Adrenal gland (tissue), 12 donors: ENCODE data around the gene SLC47A2. TPM values are rescaled to one million over a fixed set of nuclear protein-coding genes. Genes with fewer than 3 reads are reported as not detected.
A peak's percentile ranks its signal among the peaks of the same experiment; 100 is the strongest.

Source experiments
- DNase-seq, 7 donors: peaks; one replicate each; pipeline ENCODE4 v3.0.0-alpha.2; 2019 to 2020
- H3K27ac ChIP-seq, 5 donors: fragments of 200-600 bp; sonication (generic) in 4 of 5; 1 replicate in 3 of 5; 2 replicates in 2 of 5; pipeline versions ENCODE4 v1.5.1 to v1.8.0; 2016 to 2020; ENCODE audit warnings: mild to moderate bottlenecking in 1 of 5
- H3K27me3 ChIP-seq: fragments of 200-600 bp; 2 replicates; pipeline ENCODE4 v1.8.0; 2021
- H3K36me3 ChIP-seq, 2 donors: fragments of 200-600 bp; replicated peaks in 1 of 2; 1 replicate in 1 of 2; 2 replicates in 1 of 2; pipeline versions ENCODE4 v1.5.1 to v1.8.0; 2018 to 2022
- H3K4me1 ChIP-seq, 2 donors: fragments of 200-600 bp; replicated peaks in 1 of 2; 1 replicate in 1 of 2; 2 replicates in 1 of 2; pipeline versions ENCODE4 v1.5.1 to v1.8.0; 2018 to 2021
- H3K4me3 ChIP-seq, 4 donors: fragments of 200-600 bp; sonication (generic) in 3 of 4; one replicate each; pipeline ENCODE4 v1.5.1; 2016 to 2018
- H3K9me3 ChIP-seq, 3 donors: fragments of 200-600 bp; sonication (generic) in 1 of 3; replicated peaks in 1 of 3; 1 replicate in 2 of 3; 2 replicates in 1 of 3; pipeline versions ENCODE4 v1.5.1 to v1.8.0; 2016 to 2021
- CTCF ChIP-seq, 6 experiments: fragments of 450-650 bp in 4 of 6; fragments of 200-600 bp in 2 of 6; sonication (generic) in 1 of 6; IDR thresholded peaks; 1 replicate in 5 of 6; 2 replicates in 1 of 6; pipeline versions ENCODE4 v1.5.1 to v1.8.0; 2016 to 2021; ENCODE audit warnings: antibody characterized with exemption in 6 of 6, mild to moderate bottlenecking in 2 of 6, moderate library complexity in 1 of 6
- POLR2A ChIP-seq, 2 donors: fragments of 450-650 bp; IDR thresholded peaks; one replicate each; pipeline ENCODE4 v1.6.1; 2017; ENCODE audit warnings: antibody characterized with exemption in 2 of 2, mild to moderate bottlenecking in 2 of 2, moderate library complexity in 1 of 2
- WGBS, 4 donors: extraction: QIAGEN DNeasy Blood & Tissue Kit in 2 of 4; methylation state at CpG; one replicate each; pipeline versions ENCODE4 v1.1.5 to v1.1.7; 2013 to 2017; 5-methylcytosine and 5-hydroxymethylcytosine counted together
- intact Hi-C, 2 donors: fragments of 100-400 bp; cut with DNase I; formaldehyde crosslinking; loops; one replicate each; pipeline versions ENCODE4 v1.14.1 to v1.15.0; 2022 to 2023
- polyA plus RNA-seq, 3 donors: library from polyadenylated mRNA; stranded (reverse); fragments of 200-250 nt in 2 of 3; fragments of 350-450 nt in 1 of 3; fragmentation: Illumina TruSeq in 1 of 3; extraction: RNeasy Lipid Tissue Mini Kit (QIAGEN cat#74804) in 1 of 3; gene quantifications; one replicate each; pipeline ENCODE4 v1.2.3, GENCODE V29; 2013 to 2014
- total RNA-seq, 9 donors: library from RNA; depleted of rRNA in 4 of 9; stranded (reverse); fragments of >200 nt in 4 of 9; fragments of 120-200 nt in 1 of 9; fragmentation: NEBNext Ultra II Directional in 1 of 9; extraction: Animal tissue kit (Norgen Biotek cat#: 25700) in 1 of 9; gene quantifications; one replicate each; pipeline versions ENCODE4 v1.1.0 to v1.2.4, GENCODE V29; 2013 to 2023
- donor health status: healthy with polysubstance abuse.
- donor health status: Bipolar disorder and iron deficiency.
- donor health status: DM: yes; HTN: yes; CAD: no.
- donor health status: DM: no; HTN: no; CAD: no.
- donor health status: DM: no; HTN: no; CAD: no.
- donor health status: DM: yes; HTN: yes; CAD: no.

Gene SLC47A2
- total and polyA plus RNA-seq, 12 donors, result 0.10 to 1.3 (median 0.32) TPM; not detected in 8

GRCh38 chr17:19707728-19708221 lies 8.6 kb downstream of the SLC47A2 start:
- 85 to 98% (median 91%) methylated on average over 6 to 11 of the region's 11 CpGs for WGBS, 4 donors
- Histone ChIP-seq H3K36me3 (no peaks in the 10 kb centered on the region), H3K27me3 (no peaks in the 10 kb centered on the region), H3K4me1 (peaks cover 15 to 17% of the 10 kb centered on the region in 2 donors), H3K9me3 (no peaks in the 10 kb centered on the region), H3K27ac (no peak overlapping the region), H3K4me3 (no peak overlapping the region)
- no peak for DNase-seq
- intact Hi-C loops, result no loop called here
- TF ChIP-seq POLR2A (IDR thresholded peaks at IDR 0.05) (no peak), CTCF (IDR thresholded peaks at IDR 0.05) (no peak)

DNA sequence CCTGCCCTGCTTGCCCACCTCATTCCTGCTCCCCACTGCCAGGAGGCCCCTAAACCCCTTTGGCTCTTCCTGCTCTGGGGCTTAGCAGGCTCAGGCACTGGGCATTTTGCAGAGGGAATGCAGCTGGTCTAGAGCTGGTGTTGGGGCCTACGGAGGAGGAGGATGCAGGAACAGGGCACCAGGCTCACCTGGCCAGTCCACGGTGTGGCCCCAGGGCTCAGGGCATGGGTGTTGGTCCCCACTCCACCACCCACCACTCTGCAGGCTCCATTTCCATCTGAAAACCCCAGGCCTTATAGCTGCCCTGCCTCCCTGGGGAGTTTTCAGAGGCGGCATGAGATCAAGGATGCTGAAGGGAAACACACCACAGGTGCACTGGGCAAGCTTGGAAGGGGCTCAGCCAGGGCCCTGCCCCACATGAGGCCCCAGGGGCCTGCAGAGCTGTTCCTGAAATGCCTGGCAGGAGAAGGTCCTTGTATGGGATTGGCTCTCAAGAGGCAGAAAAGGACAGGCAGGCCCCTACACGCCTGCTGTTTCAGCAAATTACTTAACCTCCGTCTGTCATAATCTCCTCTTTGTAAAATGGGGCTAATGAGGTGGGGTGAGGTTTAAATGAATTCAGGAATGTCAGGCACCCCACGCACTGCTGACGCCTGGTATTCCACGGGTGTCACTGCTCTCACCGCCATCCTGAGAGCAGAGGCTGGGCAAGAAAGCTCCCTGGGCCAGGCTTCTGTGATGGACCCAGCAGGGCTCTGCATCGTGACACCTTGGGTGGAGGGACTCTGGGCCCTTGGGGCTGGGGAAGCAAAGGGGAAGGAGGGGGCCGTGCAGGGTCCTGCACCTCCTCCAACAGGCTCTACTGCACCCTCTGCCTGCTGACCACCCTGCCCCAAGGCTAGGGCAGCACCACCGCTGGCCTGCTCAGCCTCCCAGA lies 9.3 kb downstream of the SLC47A2 start:
- Histone ChIP-seq H3K4me1 (peaks cover 22 to 24% of the 10 kb centered on the region in 2 donors), H3K9me3 (no peaks in the 10 kb centered on the region), H3K27me3 (no peaks in the 10 kb centered on the region), H3K4me3 (no peak overlapping the region), H3K27ac (no peak overlapping the region), H3K36me3 (no peaks in the 10 kb centered on the region)
- TF ChIP-seq CTCF (IDR thresholded peaks at IDR 0.05) (no peak), POLR2A (IDR thresholded peaks at IDR 0.05) (no peak)
- no peak for DNase-seq
- WGBS, 4 donors, result 86 to 93% (median 89%) methylated on average over 9 to 12 of the region's 12 CpGs
- intact Hi-C loops, result no loop called here

GRCh38 chr17:19705771-19706770 lies 10.3 kb downstream of the SLC47A2 start:
- TF ChIP-seq POLR2A (IDR thresholded peaks at IDR 0.05), result no peak
- TF ChIP-seq CTCF (IDR thresholded peaks at IDR 0.05), result peak in 1 of 6 experiments; percentile 1
- H3K27me3 ChIP-seq, result no peaks in the 10 kb centered on the region
- H3K36me3 ChIP-seq, result no peaks in the 10 kb centered on the region
- H3K9me3 ChIP-seq, result no peaks in the 10 kb centered on the region
- WGBS, 4 donors, result 81 to 91% (median 86%) methylated on average over 5 to 22 of the region's 22 CpGs
- no peak overlapping the region for H3K27ac ChIP-seq
- intact Hi-C loops, result no loop called here
- H3K4me3 ChIP-seq, result no peak overlapping the region
- peaks cover 25 to 31% of the 10 kb centered on the region in 2 donors for H3K4me1 ChIP-seq
- no peak for DNase-seq

- TF ChIP-seq CTCF (IDR thresholded peaks at IDR 0.05) (no peak), POLR2A (IDR thresholded peaks at IDR 0.05) (no peak)
- no peaks in the 10 kb centered on the region for H3K27me3 ChIP-seq
- no peaks in the 10 kb centered on the region for H3K9me3 ChIP-seq
- H3K36me3 ChIP-seq, result no peaks in the 10 kb centered on the region
- 88 to 94% (median 93%) methylated on average over 12 to 13 of the region's 13 CpGs for WGBS, 4 donors
- peak in 1 of 7 donors; percentile 20 for DNase-seq
- H3K4me3 ChIP-seq, result no peak overlapping the region
- intact Hi-C loops, result no loop called here
- H3K27ac ChIP-seq, result no peak overlapping the region
- peaks cover 25 to 31% of the 10 kb centered on the region in 2 donors for H3K4me1 ChIP-seq
Observed at GRCh38 chr17:19705201-19705600, 11.2 kb downstream of the SLC47A2 start.
